ENCODE measurements around the gene TOE1.

DNA sequence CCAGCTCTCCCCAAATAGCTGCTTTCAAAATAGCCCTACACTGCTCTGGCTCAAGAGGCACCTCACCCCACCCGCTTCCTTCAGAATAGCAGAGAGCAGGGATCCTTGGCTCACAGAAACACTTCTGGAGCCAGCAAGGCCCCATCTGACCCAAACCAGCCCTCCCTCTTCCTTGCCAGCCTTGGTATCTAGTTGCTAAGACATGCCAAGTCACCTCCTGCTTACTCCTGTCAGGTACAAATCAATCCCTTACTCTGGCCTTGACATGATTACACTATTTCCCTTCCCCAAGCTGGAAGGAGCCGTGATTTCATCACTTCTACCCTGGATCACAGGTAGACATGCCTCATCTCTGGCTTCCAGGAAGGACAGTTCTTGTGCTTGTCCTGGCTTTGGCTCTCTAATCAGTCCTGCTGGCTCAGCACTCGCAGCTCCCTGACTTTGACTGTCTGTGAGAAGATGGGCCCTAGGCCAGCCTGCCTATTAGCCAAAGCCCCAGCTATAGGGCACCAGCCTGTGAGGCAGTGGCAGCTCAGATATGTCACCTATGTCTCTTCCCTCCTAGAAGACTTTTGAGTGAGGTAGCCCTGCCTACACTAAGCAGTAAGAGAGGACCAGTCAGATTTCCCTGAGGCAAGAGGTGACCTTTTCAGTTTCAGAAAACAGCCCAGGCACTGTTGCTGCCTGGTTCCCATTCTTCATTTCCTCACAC, 9.2 kb downstream of the TOE1 start:
- TF ChIP-seq, protein P1, sequence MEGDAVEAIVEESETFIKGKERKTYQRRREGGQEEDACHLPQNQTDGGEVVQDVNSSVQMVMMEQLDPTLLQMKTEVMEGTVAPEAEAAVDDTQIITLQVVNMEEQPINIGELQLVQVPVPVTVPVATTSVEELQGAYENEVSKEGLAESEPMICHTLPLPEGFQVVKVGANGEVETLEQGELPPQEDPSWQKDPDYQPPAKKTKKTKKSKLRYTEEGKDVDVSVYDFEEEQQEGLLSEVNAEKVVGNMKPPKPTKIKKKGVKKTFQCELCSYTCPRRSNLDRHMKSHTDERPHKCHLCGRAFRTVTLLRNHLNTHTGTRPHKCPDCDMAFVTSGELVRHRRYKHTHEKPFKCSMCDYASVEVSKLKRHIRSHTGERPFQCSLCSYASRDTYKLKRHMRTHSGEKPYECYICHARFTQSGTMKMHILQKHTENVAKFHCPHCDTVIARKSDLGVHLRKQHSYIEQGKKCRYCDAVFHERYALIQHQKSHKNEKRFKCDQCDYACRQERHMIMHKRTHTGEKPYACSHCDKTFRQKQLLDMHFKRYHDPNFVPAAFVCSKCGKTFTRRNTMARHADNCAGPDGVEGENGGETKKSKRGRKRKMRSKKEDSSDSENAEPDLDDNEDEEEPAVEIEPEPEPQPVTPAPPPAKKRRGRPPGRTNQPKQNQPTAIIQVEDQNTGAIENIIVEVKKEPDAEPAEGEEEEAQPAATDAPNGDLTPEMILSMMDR (IDR thresholded peaks at IDR 0.05): no peak
- TF ChIP-seq POLR2A (IDR thresholded peaks at IDR 0.05) (no peak), EP300 (IDR thresholded peaks at IDR 0.05) (no peak)

Data from upper lobe of left lung (tissue), 4 donors.